HG02981 (cell line): ENCODE measurements around the gene RAB7B.
A peak's percentile ranks its signal among the peaks of the same experiment; 100 is the strongest.

ENCODE experiments used
- ATAC-seq: cut with Tn5 transposase; IDR thresholded peaks from one replicate; pipeline ENCODE4 v1.9.1; 2021; ENCODE audit warnings: mild to moderate bottlenecking, moderate library complexity; ENCODE audit not compliant: unreplicated experiment

Gene RAB7B

GRCh38 chr1:206023695-206024094 lies 20.5 kb upstream of the RAB7B start, which contains the start of gene CTSE:
Gene CTSE, minus strand, starts transcription at chr1:206023895. Its CDS starts 104 bp downstream, at chr1:206023791.
- ATAC-seq, result no peak

- no peak for ATAC-seq
Measured at GRCh38 chr1:206022766-206023165, 19.6 kb upstream of the RAB7B start.

- no peak for ATAC-seq
Measured at GRCh38 chr1:206021626-206022365, 18.6 kb upstream of the RAB7B start.

DNA sequence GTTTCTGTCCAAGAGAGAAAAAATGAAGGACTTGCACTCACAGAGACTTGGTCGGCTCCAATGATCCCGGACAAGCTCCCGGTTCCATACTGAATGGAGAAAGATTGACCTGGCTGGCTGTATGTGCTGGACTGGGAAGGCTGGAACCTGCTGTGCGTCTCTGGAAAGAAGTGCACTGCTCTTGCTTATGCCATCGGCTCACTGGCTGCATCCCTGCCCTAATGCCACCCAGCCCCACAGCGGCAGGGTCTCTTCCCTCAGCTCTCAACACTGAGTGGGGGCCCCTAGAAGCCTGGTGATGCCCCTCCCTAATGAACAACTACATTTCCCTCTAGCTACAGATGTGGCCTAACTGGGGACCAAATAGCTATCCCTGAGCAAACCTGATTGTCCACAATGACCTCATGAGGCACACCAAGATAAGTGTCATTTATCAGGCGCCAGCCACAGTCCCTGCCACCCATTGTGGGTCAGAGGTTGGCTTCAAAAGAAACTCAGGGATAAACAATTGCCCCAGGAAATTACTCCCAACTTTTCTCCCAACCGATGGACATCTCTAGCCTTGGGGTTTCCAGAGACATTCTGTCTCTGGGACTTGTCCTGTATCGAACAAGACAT lies 17.9 kb upstream of the RAB7B start:
- ATAC-seq, result no peak

DNA sequence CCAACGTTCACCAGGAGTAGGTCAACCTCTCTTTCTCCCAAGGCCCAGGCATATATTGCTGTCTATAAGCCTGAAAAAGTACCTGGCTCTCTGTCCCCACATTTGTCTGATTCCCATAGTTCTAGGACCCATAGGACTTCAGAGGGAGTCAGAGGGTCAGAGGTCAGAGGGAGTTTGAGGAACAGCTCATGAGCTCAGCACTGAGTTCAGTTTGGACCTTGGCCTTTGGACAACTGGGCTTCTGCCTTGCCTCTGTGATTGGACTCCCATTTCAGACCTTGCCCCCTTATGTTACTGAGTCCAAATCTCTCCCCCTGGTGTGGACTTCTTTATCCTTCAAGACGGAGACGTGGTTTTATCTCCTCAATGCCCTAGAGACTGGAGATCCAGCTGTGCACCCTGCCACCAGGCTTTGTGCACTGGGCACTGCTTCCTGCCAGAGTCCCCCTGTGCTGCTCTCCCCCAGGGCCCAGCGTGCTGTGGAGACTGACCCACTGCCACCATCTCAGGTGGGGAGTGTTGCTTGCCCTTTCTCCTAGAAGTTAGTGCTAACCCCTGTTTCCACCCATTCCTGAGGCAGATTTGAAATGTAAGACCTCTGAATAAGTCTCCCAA lies 17.3 kb upstream of the RAB7B start:
- ATAC-seq, result no peak

DNA sequence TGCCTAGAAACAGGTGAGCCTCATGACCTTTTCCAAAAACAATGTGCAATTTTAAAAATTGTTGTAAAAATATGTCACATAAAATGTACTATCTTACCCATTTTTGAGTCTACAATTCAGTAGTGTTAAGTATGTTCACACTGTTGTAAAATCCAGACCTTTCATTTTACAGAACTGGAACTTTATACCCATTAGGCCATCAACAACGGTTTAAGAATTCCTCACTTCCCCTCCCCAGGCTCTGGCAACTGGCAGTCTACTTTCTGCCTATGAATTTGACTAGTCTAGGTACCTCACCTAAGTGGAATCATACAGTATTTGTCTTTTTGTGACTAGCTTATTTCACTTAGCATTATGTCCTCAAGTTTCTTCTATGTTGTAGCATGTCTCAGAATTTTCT lies 11.9 kb upstream of the RAB7B start:
- ATAC-seq, result no peak

- no peak for ATAC-seq
Measured at GRCh38 chr1:206014601-206015000, 11.4 kb upstream of the RAB7B start.

DNA sequence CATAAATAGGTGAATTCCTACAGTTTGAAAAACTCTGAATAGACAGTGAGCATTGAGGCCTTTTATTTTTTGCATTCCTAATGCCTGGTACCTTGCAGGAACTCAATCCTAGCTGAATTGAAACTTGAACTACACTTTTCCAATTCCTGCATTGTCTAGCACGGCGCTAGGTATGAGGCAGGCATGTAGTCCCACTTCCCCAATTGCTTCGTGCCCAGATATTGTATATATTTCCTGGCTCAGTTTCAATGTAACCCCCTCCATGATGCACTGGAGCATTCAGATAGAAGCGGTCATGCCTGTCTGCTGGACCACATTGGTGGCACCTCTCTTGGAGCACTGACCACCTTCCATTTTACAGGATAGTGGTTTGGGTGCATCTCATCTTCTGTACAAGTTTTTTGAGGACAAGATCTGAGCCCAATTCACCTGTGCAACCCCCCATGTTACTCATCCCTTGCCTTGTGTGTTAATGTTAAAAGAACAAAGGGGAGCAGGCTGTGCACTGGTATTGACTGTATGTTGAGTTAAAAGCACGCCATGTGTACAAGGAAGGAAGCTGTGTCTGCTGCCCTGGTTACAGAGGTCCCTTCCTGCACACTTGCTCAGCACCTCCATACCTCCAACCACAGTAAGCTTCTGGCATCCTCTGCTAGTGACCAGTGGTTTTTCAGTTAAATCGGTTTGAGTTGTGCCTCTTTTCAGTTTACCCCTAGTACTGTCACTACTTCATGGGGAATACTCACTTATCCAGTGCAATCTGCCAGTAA lies 10.0 kb upstream of the RAB7B start:
- no peak for ATAC-seq

GRCh38 chr1:206012086-206012859 lies 9.1 kb upstream of the RAB7B start:
- ATAC-seq, result peak; percentile 97

DNA sequence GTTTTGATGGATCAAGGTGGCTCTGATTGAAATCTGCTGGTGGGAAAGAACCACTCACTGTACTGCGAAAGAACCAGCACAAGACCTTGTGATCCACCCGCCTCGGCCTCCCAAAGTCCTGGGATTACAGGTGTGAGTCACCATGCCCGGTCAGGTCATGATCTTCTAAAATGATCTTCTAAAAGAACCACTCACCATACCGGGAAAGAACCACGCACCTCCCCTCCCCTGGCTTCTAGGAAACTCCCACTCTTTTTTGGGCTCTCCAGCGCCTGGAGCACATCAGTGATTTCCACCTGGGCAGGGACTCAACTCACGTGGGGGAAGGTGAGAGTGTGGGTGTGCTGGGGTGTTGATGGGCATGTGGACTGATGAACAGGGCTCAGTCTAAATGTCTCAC lies 7.9 kb upstream of the RAB7B start:
- ATAC-seq, result no peak

- no peak for ATAC-seq
Measured at GRCh38 chr1:206010060-206010459, 6.9 kb upstream of the RAB7B start.

DNA sequence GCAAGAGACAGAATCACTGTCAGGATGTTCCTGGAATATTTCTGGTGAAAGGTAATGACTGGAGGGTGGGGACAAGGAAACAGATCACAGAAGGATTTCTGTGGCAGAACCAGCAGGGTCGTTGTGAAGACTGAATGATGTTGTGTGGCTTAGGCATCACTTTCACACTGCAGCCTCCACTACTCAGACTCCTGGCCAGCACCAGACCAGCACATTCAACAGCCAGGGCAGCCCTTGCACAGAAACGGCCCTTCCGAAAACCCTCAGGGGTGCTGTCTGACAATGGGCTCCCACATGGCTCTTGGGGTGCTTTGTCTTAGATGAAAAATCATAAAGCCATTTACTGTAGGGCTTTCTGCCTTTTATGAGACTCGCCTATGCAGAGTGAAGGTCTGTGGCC lies 3.8 kb upstream of the RAB7B start:
- no peak for ATAC-seq

DNA sequence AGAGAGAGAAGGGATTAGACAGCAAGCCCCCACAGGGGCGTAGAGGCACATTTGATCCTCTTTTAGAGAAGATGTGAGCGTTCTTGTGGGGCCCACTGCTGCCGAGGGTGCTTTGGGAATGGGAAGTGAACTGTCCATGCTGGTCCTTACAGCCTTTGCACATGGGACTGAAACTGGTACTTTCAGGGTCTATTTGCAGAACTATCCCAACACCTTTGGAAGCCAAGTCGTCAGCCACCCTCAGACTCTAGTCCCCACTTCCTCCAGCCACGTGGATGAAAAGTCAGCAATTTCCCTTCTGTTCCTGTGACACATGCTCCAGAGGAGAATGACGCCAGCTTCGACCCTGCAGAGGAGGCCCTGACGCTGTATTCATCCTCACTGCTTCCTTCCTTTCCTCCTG lies 2.6 kb upstream of the RAB7B start:
- no peak for ATAC-seq

DNA sequence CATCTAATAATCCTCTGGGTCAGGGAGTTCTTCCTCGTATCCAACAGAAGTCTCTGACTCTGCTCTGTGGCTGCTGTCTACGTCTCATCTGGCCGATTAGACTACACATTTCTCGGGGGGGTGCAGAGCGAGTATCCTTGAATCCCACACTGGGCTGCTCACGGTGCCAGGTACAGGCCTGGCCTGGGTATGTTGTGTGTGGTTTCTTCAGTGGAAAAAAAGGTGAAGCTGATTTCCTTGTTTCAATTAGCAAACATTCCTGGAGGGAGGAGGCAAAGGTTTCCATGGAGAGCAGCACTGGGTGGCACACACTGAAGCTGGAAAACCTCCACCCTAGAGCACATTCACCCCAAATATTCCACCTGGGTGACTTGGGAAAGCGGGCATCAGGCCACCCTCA lies 2.0 kb upstream of the RAB7B start:
- ATAC-seq, result no peak

- no peak for ATAC-seq
Measured at GRCh38 chr1:206004826-206005225, 1.6 kb upstream of the RAB7B start.

- ATAC-seq, result no peak
Measured at GRCh38 chr1:206003854-206004800, 932 bp upstream of the RAB7B start.

- ATAC-seq, result no peak
Measured at GRCh38 chr1:206002160-206002559, 1.0 kb downstream of the RAB7B start.

GRCh38 chr1:206001476-206001888 lies 1.7 kb downstream of the RAB7B start:
- ATAC-seq, result no peak

- no peak for ATAC-seq
Measured at GRCh38 chr1:206000641-206001339, 2.4 kb downstream of the RAB7B start.
